Neural cell (in vitro differentiated cells): ENCODE data around the gene CSNK2A3. TPM values are rescaled to one million over a fixed set of nuclear protein-coding genes. Genes with fewer than 3 reads are reported as not detected.

Experiments used
- H2AFZ ChIP-seq: fragments of 200-600, 300-800 bp; sonication (generic), shearing (Covaris generic); 2 replicates; pipeline ENCODE4 v1.6.0; 2014; ENCODE audit warnings: low read depth, mild to moderate bottlenecking, antibody characterized with exemption, low read length, moderate library complexity
- H3F3A ChIP-seq: fragments of 200-600 bp; shearing (Covaris generic); 2 replicates; pipeline ENCODE4 v1.6.1; 2016; ENCODE audit warnings: mild to moderate bottlenecking, moderate library complexity, mixed read lengths, antibody characterized with exemption, low read length; ENCODE audit not compliant: insufficient read depth, poor library complexity, severe bottlenecking
- H3K27ac ChIP-seq: fragments of 200-600, 300-800 bp; sonication (generic), shearing (Covaris generic); 2 replicates; pipeline ENCODE4 v1.5.1; 2014; ENCODE audit warnings: mild to moderate bottlenecking, low read length, moderate library complexity
- H3K27me3 ChIP-seq: fragments of 300-800, 200-600 bp; sonication (generic), shearing (Covaris generic); 2 replicates; pipeline ENCODE4 v1.6.0; 2014; ENCODE audit warnings: mild to moderate bottlenecking, low read depth, low read length, moderate library complexity; ENCODE audit not compliant: insufficient read depth
- H3K36me3 ChIP-seq: fragments of 300-800, 200-600 bp; sonication (generic), shearing (Covaris generic); 2 replicates; pipeline ENCODE4 v1.5.1; 2014; ENCODE audit warnings: mild to moderate bottlenecking, antibody characterized with exemption, low read length, moderate library complexity; ENCODE audit not compliant: insufficient read depth
- H3K4me2 ChIP-seq: fragments of 300-800, 200-600 bp; sonication (generic), shearing (Covaris generic); 2 replicates; pipeline ENCODE4 v1.6.0; 2014; ENCODE audit warnings: mild to moderate bottlenecking, low read length
- H3K4me3 ChIP-seq: fragments of 300-800, 200-600 bp; sonication (generic), shearing (Covaris generic); 2 replicates; pipeline ENCODE4 v1.5.1; 2014; ENCODE audit warnings: mild to moderate bottlenecking, low read length, moderate library complexity
- H3K79me2 ChIP-seq: fragments of 200-600 bp; shearing (Covaris generic); replicated peaks from 2 replicates; pipeline ENCODE4 v1.6.0; 2014; ENCODE audit warnings: mild to moderate bottlenecking, low read length, moderate library complexity; ENCODE audit not compliant: insufficient read depth
- H3K9ac ChIP-seq: fragments of 300-800, 200-600 bp; sonication (generic), shearing (Covaris generic); 2 replicates; pipeline ENCODE4 v1.6.1; 2016; ENCODE audit warnings: mild to moderate bottlenecking, low read length, mixed read lengths
- H3K9me2 ChIP-seq: fragments of 200-600 bp; shearing (Covaris generic); 2 replicates; pipeline ENCODE4 v1.6.1; 2016; ENCODE audit warnings: mild to moderate bottlenecking, low read length, mixed read lengths; ENCODE audit not compliant: insufficient read depth
- H3K9me3 ChIP-seq: fragments of 200-600, 300-800 bp; sonication (generic), shearing (Covaris generic); 2 replicates; pipeline ENCODE4 v1.6.1; 2016; ENCODE audit warnings: mild to moderate bottlenecking, mixed run types, low read length, moderate library complexity, mixed read lengths
- H4K20me1 ChIP-seq: fragments of 200-600 bp; shearing (Covaris generic); 2 replicates; pipeline ENCODE4 v1.6.1; 2016; ENCODE audit warnings: mild to moderate bottlenecking, mixed run types; ENCODE audit not compliant: insufficient read depth
- EP300 ChIP-seq: fragments of 450-650 bp; conservative IDR thresholded peaks from 2 replicates; pipeline ENCODE4 v1.6.1; 2014; ENCODE audit warnings: antibody characterized with exemption, mild to moderate bottlenecking, moderate library complexity; ENCODE audit not compliant: poor library complexity, severe bottlenecking
- EZH2 ChIP-seq: fragments of 200-600, 300-800 bp; shearing (Covaris generic), sonication (generic); IDR thresholded peaks from 2 replicates; pipeline ENCODE4 v1.6.1; 2014; ENCODE audit warnings: antibody characterized with exemption, low read length, borderline replicate concordance, mild to moderate bottlenecking; ENCODE audit not compliant: insufficient read depth, poor library complexity, severe bottlenecking
- MXI1 ChIP-seq: fragments of 450-650 bp; conservative IDR thresholded peaks from 2 replicates; pipeline ENCODE4 v1.6.1; 2014; ENCODE audit warnings: antibody characterized with exemption, mild to moderate bottlenecking; ENCODE audit not compliant: poor library complexity, severe bottlenecking
- POLR2AphosphoS5 ChIP-seq: IDR thresholded peaks from 2 replicates; pipeline ENCODE4 v1.6.1; 2012
- RAD21 ChIP-seq: fragments of 450-650 bp; conservative IDR thresholded peaks from 2 replicates; pipeline ENCODE4 v1.6.1; 2014; ENCODE audit warnings: antibody characterized with exemption, mild to moderate bottlenecking, moderate library complexity
- SMC3 ChIP-seq: fragments of 450-650 bp; conservative IDR thresholded peaks from 2 replicates; pipeline ENCODE4 v1.6.1; 2014; ENCODE audit warnings: antibody characterized with exemption, mild to moderate bottlenecking, moderate library complexity; ENCODE audit not compliant: poor library complexity
- TAF1 ChIP-seq: IDR thresholded peaks from 2 replicates; pipeline ENCODE4 v1.6.1; 2012; ENCODE audit warnings: low read depth
- polyA plus RNA-seq: library from polyadenylated mRNA; depleted of rRNA; stranded (reverse); fragments of >200 nt; gene quantifications from 2 replicates; pipeline ENCODE4 v1.2.3, GENCODE V29; 2014
- TF ChIP-seq, protein P1 (sequence below): IDR thresholded peaks from 2 replicates; pipeline ENCODE4 v1.6.1; 2012; ENCODE audit warnings: borderline replicate concordance
- TF ChIP-seq, protein P2 (sequence below): fragments of 450-650 bp; IDR thresholded peaks from 2 replicates; pipeline ENCODE4 v1.5.1; 2014; ENCODE audit warnings: antibody characterized with exemption, mild to moderate bottlenecking, moderate library complexity; ENCODE audit not compliant: poor library complexity, severe bottlenecking

The CSNK2A3 gene
- polyA plus RNA-seq, 1 donor from 2014 or later = 2.1 TPM

DNA sequence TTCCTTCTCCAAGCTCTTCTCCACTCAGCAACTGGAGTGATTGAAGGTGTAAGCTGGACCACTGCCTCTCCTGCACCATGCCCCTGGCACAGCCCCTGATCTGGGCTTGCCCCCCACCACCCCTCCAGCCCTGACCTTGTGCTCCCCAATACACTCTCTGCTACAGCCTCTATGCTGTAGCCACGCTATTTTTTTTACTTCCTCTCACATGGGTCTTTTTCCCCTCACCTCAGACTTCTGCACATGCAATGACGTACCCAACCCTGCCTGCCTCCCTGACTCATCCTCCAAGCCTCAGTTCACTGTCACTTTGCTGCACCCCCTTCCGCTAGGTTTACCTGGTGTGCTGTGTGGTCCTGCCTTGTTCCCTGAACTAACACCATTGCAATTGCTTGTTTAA lies 9.0 kb downstream of the CSNK2A3 start:
- Histone ChIP-seq H2AFZ (no peak overlapping the region), H3K36me3 (no peaks in the 10 kb centered on the region), H3K27ac (no peak overlapping the region), H3F3A (no peaks in the 10 kb centered on the region), H3K27me3 (no peaks in the 10 kb centered on the region), H3K79me2 (no peaks in the 10 kb centered on the region), H3K9ac (no peak overlapping the region), H3K4me2 (no peak overlapping the region), H3K4me3 (no peak overlapping the region), H4K20me1 (no peaks in the 10 kb centered on the region), H3K9me2 (no peaks in the 10 kb centered on the region), H3K9me3 (no peaks in the 10 kb centered on the region)
- TF ChIP-seq EZH2 (no peak), MXI1 (no peak), RAD21 (no peak), TAF1 (no peak), EP300 (no peak), SMC3 (no peak)
- TF ChIP-seq, protein P1, sequence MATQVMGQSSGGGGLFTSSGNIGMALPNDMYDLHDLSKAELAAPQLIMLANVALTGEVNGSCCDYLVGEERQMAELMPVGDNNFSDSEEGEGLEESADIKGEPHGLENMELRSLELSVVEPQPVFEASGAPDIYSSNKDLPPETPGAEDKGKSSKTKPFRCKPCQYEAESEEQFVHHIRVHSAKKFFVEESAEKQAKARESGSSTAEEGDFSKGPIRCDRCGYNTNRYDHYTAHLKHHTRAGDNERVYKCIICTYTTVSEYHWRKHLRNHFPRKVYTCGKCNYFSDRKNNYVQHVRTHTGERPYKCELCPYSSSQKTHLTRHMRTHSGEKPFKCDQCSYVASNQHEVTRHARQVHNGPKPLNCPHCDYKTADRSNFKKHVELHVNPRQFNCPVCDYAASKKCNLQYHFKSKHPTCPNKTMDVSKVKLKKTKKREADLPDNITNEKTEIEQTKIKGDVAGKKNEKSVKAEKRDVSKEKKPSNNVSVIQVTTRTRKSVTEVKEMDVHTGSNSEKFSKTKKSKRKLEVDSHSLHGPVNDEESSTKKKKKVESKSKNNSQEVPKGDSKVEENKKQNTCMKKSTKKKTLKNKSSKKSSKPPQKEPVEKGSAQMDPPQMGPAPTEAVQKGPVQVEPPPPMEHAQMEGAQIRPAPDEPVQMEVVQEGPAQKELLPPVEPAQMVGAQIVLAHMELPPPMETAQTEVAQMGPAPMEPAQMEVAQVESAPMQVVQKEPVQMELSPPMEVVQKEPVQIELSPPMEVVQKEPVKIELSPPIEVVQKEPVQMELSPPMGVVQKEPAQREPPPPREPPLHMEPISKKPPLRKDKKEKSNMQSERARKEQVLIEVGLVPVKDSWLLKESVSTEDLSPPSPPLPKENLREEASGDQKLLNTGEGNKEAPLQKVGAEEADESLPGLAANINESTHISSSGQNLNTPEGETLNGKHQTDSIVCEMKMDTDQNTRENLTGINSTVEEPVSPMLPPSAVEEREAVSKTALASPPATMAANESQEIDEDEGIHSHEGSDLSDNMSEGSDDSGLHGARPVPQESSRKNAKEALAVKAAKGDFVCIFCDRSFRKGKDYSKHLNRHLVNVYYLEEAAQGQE = no peak

DNA sequence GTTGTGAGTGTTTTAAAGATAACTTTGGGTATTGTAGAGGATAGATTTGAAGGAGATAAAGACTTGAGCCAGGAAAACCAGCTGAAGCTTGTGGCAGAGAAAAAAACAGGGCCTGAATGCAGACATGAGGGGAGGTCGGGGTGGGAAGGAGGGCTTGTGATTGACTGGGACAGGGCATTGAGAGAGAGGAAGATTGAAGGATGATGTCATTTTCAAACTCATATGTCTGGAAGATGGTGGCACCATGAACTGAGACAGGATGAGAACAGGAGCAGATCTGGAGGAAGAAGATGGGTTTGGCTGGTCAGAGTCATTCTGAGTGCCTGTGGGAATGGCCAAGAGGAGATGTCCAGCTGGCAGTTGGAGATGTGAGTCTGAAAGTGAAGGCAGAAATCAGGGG lies 14.7 kb downstream of the CSNK2A3 start:
- Histone ChIP-seq H4K20me1 (no peaks in the 10 kb centered on the region), H3K79me2 (no peaks in the 10 kb centered on the region), H3K9me3 (no peaks in the 10 kb centered on the region), H3K4me3 (no peak overlapping the region), H3K9ac (no peak overlapping the region), H3K4me2 (no peak overlapping the region), H3F3A (no peaks in the 10 kb centered on the region), H3K36me3 (no peaks in the 10 kb centered on the region), H3K9me2 (no peaks in the 10 kb centered on the region), H2AFZ (no peak overlapping the region), H3K27ac (no peak overlapping the region), H3K27me3 (no peaks in the 10 kb centered on the region)
- TF ChIP-seq, protein P1 = no peak
- no peak for TF ChIP-seq POLR2AphosphoS5
- TF ChIP-seq RAD21 = no peak
- TF ChIP-seq MXI1 = no peak
- TF ChIP-seq SMC3 = no peak
- TF ChIP-seq EP300 = no peak
- TF ChIP-seq EZH2 = no peak
- TF ChIP-seq TAF1 = no peak
- TF ChIP-seq, protein P2, sequence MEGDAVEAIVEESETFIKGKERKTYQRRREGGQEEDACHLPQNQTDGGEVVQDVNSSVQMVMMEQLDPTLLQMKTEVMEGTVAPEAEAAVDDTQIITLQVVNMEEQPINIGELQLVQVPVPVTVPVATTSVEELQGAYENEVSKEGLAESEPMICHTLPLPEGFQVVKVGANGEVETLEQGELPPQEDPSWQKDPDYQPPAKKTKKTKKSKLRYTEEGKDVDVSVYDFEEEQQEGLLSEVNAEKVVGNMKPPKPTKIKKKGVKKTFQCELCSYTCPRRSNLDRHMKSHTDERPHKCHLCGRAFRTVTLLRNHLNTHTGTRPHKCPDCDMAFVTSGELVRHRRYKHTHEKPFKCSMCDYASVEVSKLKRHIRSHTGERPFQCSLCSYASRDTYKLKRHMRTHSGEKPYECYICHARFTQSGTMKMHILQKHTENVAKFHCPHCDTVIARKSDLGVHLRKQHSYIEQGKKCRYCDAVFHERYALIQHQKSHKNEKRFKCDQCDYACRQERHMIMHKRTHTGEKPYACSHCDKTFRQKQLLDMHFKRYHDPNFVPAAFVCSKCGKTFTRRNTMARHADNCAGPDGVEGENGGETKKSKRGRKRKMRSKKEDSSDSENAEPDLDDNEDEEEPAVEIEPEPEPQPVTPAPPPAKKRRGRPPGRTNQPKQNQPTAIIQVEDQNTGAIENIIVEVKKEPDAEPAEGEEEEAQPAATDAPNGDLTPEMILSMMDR = no peak
